Tibial nerve (tissue), 4 donors: ENCODE results near the gene NBPF8.
"Not testable (repeated sequence)": the region's sequence is repeated elsewhere in the genome, so short reads cannot be mapped to it uniquely, and the experiment has no call there.

Experiments
- CTCF ChIP-seq, 5 experiments: fragments of 200-600 bp in 3 of 5; fragments of 450-650 bp in 2 of 5; sonication (generic) in 3 of 5; IDR thresholded peaks; one replicate each; pipeline ENCODE4 v1.5.1; 2016 to 2019; ENCODE audit warnings: antibody characterized with exemption in 5 of 5, mild to moderate bottlenecking in 3 of 5, moderate library complexity in 2 of 5
- EP300 ChIP-seq, 2 donors: sonication (generic); formaldehyde crosslinking; IDR thresholded peaks; one replicate each; pipeline ENCODE4 v1.6.1; 2017; ENCODE audit warnings: antibody characterized with exemption in 2 of 2, mild to moderate bottlenecking in 1 of 2

GRCh38 chr1:120431626-120432025 is 16.8 kb downstream of the NBPF8 start:
- TF ChIP-seq CTCF, EP300 (IDR thresholded peaks at IDR 0.05): not testable (repeated sequence)
